Aorta (tissue), 5 donors: ENCODE results near the gene TRIM38. TPM values are rescaled to one million over a fixed set of nuclear protein-coding genes. Genes with fewer than 3 reads are reported as not detected.

ENCODE experiments used
- ATAC-seq: fragments of 200-7000 bp; cut with Tn5 transposase; one replicate; pipeline ENCODE4 v1.9.1; 2022; ENCODE audit warnings: moderate library complexity; ENCODE audit not compliant: low FRiP score
- DNase-seq, 2 donors: peaks; one replicate each; pipeline ENCODE4 v3.0.0-alpha.2; 2020
- H3K27ac ChIP-seq, 2 donors: one replicate each; pipeline ENCODE4 v1.5.1; 2013; ENCODE audit warnings: low read length in 2 of 2, mild to moderate bottlenecking in 2 of 2, moderate library complexity in 2 of 2, control low read depth in 1 of 2, inconsistent platforms in 1 of 2, low read depth in 1 of 2
- H3K27me3 ChIP-seq, 2 donors: one replicate each; pipeline ENCODE4 v1.6.1; 2013; ENCODE audit warnings: control low read depth in 1 of 2, low read length in 1 of 2, mild to moderate bottlenecking in 1 of 2, moderate library complexity in 1 of 2; ENCODE audit not compliant: insufficient read depth in 2 of 2, control insufficient read depth in 1 of 2
- H3K36me3 ChIP-seq, 2 donors: one replicate each; pipeline ENCODE4 v1.6.1; 2013; ENCODE audit warnings: control low read depth in 1 of 2, low read length in 1 of 2, mild to moderate bottlenecking in 1 of 2; ENCODE audit not compliant: insufficient read depth in 2 of 2, control insufficient read depth in 1 of 2
- H3K4me1 ChIP-seq, 2 donors: one replicate each; pipeline ENCODE4 v1.6.1; 2013; ENCODE audit warnings: low read length in 2 of 2, control low read depth in 1 of 2, mild to moderate bottlenecking in 1 of 2, moderate library complexity in 1 of 2; ENCODE audit not compliant: insufficient read depth in 2 of 2, control insufficient read depth in 1 of 2
- H3K4me3 ChIP-seq, 2 donors: one replicate each; pipeline ENCODE4 v1.5.1; 2013; ENCODE audit warnings: low read length in 2 of 2, control low read depth in 1 of 2, mild to moderate bottlenecking in 1 of 2
- H3K9me3 ChIP-seq: one replicate; pipeline ENCODE4 v1.6.1; 2013; ENCODE audit warnings: mild to moderate bottlenecking, low read length; ENCODE audit not compliant: control insufficient read depth
- WGBS, 2 donors: extraction: QIAGEN DNeasy Blood & Tissue Kit; methylation state at CpG; one replicate each; pipeline ENCODE4 v1.1.7; 2013; 5-methylcytosine and 5-hydroxymethylcytosine counted together
- intact Hi-C, 2 donors: fragments of 100-400 bp; cut with DNase I; formaldehyde crosslinking; loops; one replicate each; pipeline versions ENCODE4 v1.14.2 to v1.15.0; 2022
- polyA plus RNA-seq, 2 donors: library from polyadenylated mRNA; stranded (reverse); fragments of 200-250 nt; gene quantifications; one replicate each; pipeline ENCODE4 v1.2.3, GENCODE V29; 2013
- total RNA-seq, 2 donors: library from RNA; stranded (reverse); fragmentation: NEBNext Ultra II Directional; extraction: Animal tissue kit (Norgen Biotek cat#: 25700); gene quantifications; one replicate each; pipeline ENCODE4 v1.2.1, GENCODE V29; 2021
- donor health status: healthy with polysubstance abuse.
- donor health status: Bipolar disorder and iron deficiency.
- donor health status: DM: no; HTN: no; CAD: no.
- donor health status: DM: no; HTN: no; CAD: no.
- donor health status: DM: yes; HTN: yes; CAD: no.

TRIM38 gene
- total and polyA plus RNA-seq, 4 donors, result 6.4 to 24.8 (median 18.1) TPM

GRCh38 chr6:25958700-25959162 lies 3.9 kb upstream of the TRIM38 start:
- Histone ChIP-seq H3K4me1 (no peaks in the 10 kb centered on the region), H3K4me3 (no peak overlapping the region), H3K27me3 (no peaks in the 10 kb centered on the region), H3K27ac (no peak overlapping the region), H3K9me3 (peaks cover 2% of the 10 kb centered on the region), H3K36me3 (no peaks in the 10 kb centered on the region)
- no peak for DNase-seq
- WGBS, 2 donors, result 80 to 81% methylated on average over 3 of the region's 3 CpGs
- intact Hi-C loops, result no loop called here
- ATAC-seq, result no peak

- Histone ChIP-seq H3K27me3 (no peaks in the 10 kb centered on the region), H3K27ac (no peak overlapping the region), H3K4me1 (no peaks in the 10 kb centered on the region), H3K36me3 (no peaks in the 10 kb centered on the region), H3K9me3 (peaks cover 2% of the 10 kb centered on the region), H3K4me3 (no peak overlapping the region)
- intact Hi-C loops, result no loop called here
- 83 to 86% methylated on average over 2 of the region's 2 CpGs for WGBS, 2 donors
- ATAC-seq (no peak), DNase-seq (no peak)
These were observed 2.6 kb upstream of the TRIM38 start for GRCh38 chr6:25959890-25960536.

GRCh38 chr6:25960734-25961133 lies 1.9 kb upstream of the TRIM38 start:
- H3K4me1 ChIP-seq, result peaks cover 0 to 5% of the 10 kb centered on the region in 2 donors
- 84 to 90% methylated on average over 3 of the region's 3 CpGs for WGBS, 2 donors
- H3K27me3 ChIP-seq, result no peaks in the 10 kb centered on the region
- H3K9me3 ChIP-seq, result peaks cover 2% of the 10 kb centered on the region
- no peak overlapping the region for H3K27ac ChIP-seq
- no peaks in the 10 kb centered on the region for H3K36me3 ChIP-seq
- H3K4me3 ChIP-seq, result no peak overlapping the region
- DNase-seq (no peak), ATAC-seq (no peak)
- intact Hi-C loops, result no loop called here

GRCh38 chr6:25961619-25962148 lies 918 bp upstream of the TRIM38 start:
- H3K27me3 ChIP-seq, result no peaks in the 10 kb centered on the region
- peak overlapping the region; percentile 98 to 99 for H3K27ac ChIP-seq
- WGBS, 2 donors, result 44 to 50% methylated on average over 3 of the region's 3 CpGs
- peaks cover 0 to 12% of the 10 kb centered on the region in 2 donors for H3K4me1 ChIP-seq
- ATAC-seq (peak; percentile 36), DNase-seq (no peak)
- intact Hi-C loops, result no loop called here
- H3K36me3 ChIP-seq, result no peaks in the 10 kb centered on the region
- peak overlapping the region in 1 of 2 donors; percentile 31 for H3K4me3 ChIP-seq
- peaks cover 2% of the 10 kb centered on the region for H3K9me3 ChIP-seq

GRCh38 chr6:25963426-25964123 lies 973 bp downstream of the TRIM38 start:
- Histone ChIP-seq H3K4me1 (peaks cover 0 to 18% of the 10 kb centered on the region in 2 donors), H3K27me3 (no peaks in the 10 kb centered on the region), H3K4me3 (peak overlapping the region; percentile 95 to 99), H3K27ac (peak overlapping the region; percentile 45 to 98), H3K9me3 (peaks cover 2% of the 10 kb centered on the region), H3K36me3 (no peaks in the 10 kb centered on the region)
- intact Hi-C loops, result no loop called here
- ATAC-seq, result no peak
- no peak for DNase-seq
- 4 to 5% methylated on average over 6 of the region's 6 CpGs for WGBS, 2 donors

GRCh38 chr6:25965058-25965457 lies 2.5 kb downstream of the TRIM38 start:
- no peak for ATAC-seq
- peaks cover 1 to 18% of the 10 kb centered on the region in 2 donors for H3K4me1 ChIP-seq
- no peaks in the 10 kb centered on the region for H3K27me3 ChIP-seq
- no peaks in the 10 kb centered on the region for H3K9me3 ChIP-seq
- no peaks in the 10 kb centered on the region for H3K36me3 ChIP-seq
- DNase-seq, result no peak
- no peak overlapping the region for H3K4me3 ChIP-seq
- WGBS, 2 donors, result 93 to 97% methylated on average over 4 of the region's 4 CpGs
- no peak overlapping the region for H3K27ac ChIP-seq
- intact Hi-C loops, result no loop called here

GRCh38 chr6:25966711-25967110 lies 4.1 kb downstream of the TRIM38 start:
- H3K27ac ChIP-seq, result no peak overlapping the region
- intact Hi-C loops, result no loop called here
- peaks cover 3 to 19% of the 10 kb centered on the region in 2 donors for H3K4me1 ChIP-seq
- no peaks in the 10 kb centered on the region for H3K36me3 ChIP-seq
- no peaks in the 10 kb centered on the region for H3K9me3 ChIP-seq
- no peak for DNase-seq
- no peak for ATAC-seq
- H3K4me3 ChIP-seq, result peak overlapping the region in 1 of 2 donors; percentile 26
- no peaks in the 10 kb centered on the region for H3K27me3 ChIP-seq
- 96% methylated on average over 9 of the region's 9 CpGs for WGBS, 2 donors

- intact Hi-C loops, result no loop called here
- Histone ChIP-seq H3K4me3 (no peak overlapping the region), H3K9me3 (no peaks in the 10 kb centered on the region), H3K27ac (no peak overlapping the region), H3K36me3 (peaks cover 0 to 5% of the 10 kb centered on the region in 2 donors), H3K27me3 (no peaks in the 10 kb centered on the region), H3K4me1 (peaks cover 8 to 19% of the 10 kb centered on the region in 2 donors)
- ATAC-seq, result no peak
- DNase-seq, result no peak
These were observed 6.2 kb downstream of the TRIM38 start for GRCh38 chr6:25968769-25969168.
